ENCODE results near the gene FAM120A. TPM values are rescaled to one million over a fixed set of nuclear protein-coding genes. Genes with fewer than 3 reads are reported as not detected.

The FAM120A gene
- total RNA-seq, 1 experiment from 2014 or later: 53.3 TPM

DNA sequence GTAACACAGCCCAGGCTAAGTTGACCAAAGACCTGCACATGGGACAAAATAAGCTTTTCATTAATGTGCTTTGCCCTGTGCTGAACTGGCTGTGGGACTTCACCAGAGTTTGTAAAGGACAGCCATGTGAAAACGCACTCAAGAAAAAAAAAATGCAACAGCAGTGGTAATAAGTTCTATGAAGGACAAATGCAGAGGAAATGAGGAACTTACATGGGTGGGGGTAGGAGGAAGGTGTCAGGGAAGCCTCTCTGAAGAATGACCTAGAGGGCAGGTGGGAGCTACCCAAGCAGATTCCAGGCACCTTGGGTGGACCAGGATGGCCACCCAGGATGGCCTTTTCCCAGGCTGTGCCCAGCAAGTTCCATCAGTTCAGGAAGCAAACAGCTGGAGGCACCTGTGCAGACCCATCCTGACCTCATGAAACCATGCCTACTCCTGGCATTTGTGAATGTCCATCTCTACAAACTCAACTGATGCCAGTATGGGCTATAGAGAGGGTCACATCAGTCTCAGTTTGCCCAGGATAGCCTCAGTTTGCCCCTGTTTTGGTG, 118.2 kb downstream of the FAM120A start:
- CTCF ChIA-PET: interaction anchor here (1.2 to 1.6 kb wide), 2 partner anchors 23 to 263 kb away, joined by 3 to 4 read pairs; no protein-coding TSS in a partner anchor
- TF ChIP-seq GABPB1 (CRISPR knock-in tag; IDR thresholded peaks at IDR 0.05): no peak
- no peak for TF ChIP-seq SOX15 (CRISPR knock-in tag; IDR thresholded peaks at IDR 0.05)
- no peak for TF ChIP-seq TP53 (CRISPR knock-in tag; IDR thresholded peaks at IDR 0.05)
- TF ChIP-seq ZNF423 (CRISPR knock-in tag; IDR thresholded peaks at IDR 0.05): no peak
- TF ChIP-seq MLX (CRISPR knock-in tag; IDR thresholded peaks at IDR 0.05): no peak
- no peak for TF ChIP-seq KAT7 (CRISPR knock-in tag; IDR thresholded peaks at IDR 0.05; ENCODE audit: borderline replicate concordance)
- no peak for TF ChIP-seq IRF2 (CRISPR knock-in tag; IDR thresholded peaks at IDR 0.05; ENCODE audit: borderline replicate concordance, low read depth)
- no peak for TF ChIP-seq EMX1 (CRISPR knock-in tag; IDR thresholded peaks at IDR 0.05)
- no peak for TF ChIP-seq MYBL2 (CRISPR knock-in tag; IDR thresholded peaks at IDR 0.05)
- Mint-ChIP-seq H3K27ac (no peak overlapping the region), H3K36me3 (peaks cover 16% of the 10 kb centered on the region), H3K4me1 (peaks cover 15% of the 10 kb centered on the region), H3K9me3 (peaks cover 13% of the 10 kb centered on the region), H3K4me3 (no peak overlapping the region), H3K27me3 (ENCODE audit: low read depth) (peaks cover 7% of the 10 kb centered on the region)
- ATAC-seq: no peak
- DNase-seq (ENCODE audit: low spot score): no peak
- POLR2A ChIA-PET: no interaction called here

- Mint-ChIP-seq H3K4me3 (no peak overlapping the region), H3K36me3 (peaks cover 8% of the 10 kb centered on the region), H3K4me1 (peaks cover 22% of the 10 kb centered on the region), H3K27me3 (ENCODE audit: low read depth) (peaks cover 15% of the 10 kb centered on the region), H3K9me3 (peaks cover 13% of the 10 kb centered on the region), H3K27ac (no peak overlapping the region)
- DNase-seq (ENCODE audit: low spot score) (no peak), ATAC-seq (no peak)
- CTCF ChIA-PET: no interaction called here
- POLR2A ChIA-PET: interaction anchor here (1.0 kb wide), 1 partner anchor 20 kb away, joined by 3 read pairs; no protein-coding TSS in a partner anchor
- TF ChIP-seq MXD4 (CRISPR knock-in tag; IDR thresholded peaks at IDR 0.05; ENCODE audit: borderline replicate concordance): no peak
- TF ChIP-seq SMAD4 (CRISPR knock-in tag; IDR thresholded peaks at IDR 0.05): no peak
- no peak for TF ChIP-seq ZNF138 (CRISPR knock-in tag; conservative IDR thresholded peaks at IDR 0.05)
- no peak for TF ChIP-seq ATF2 (CRISPR knock-in tag; IDR thresholded peaks at IDR 0.05; ENCODE audit: borderline replicate concordance, low read depth)
- TF ChIP-seq NR1H2 (CRISPR knock-in tag; IDR thresholded peaks at IDR 0.05): no peak
These were observed 120.7 kb downstream of the FAM120A start for GRCh38 chr9:93572221-93572620.

GRCh38 chr9:93572636-93573515, 121.4 kb downstream of the FAM120A start:
- Mint-ChIP-seq H3K36me3 (peaks cover 8% of the 10 kb centered on the region), H3K4me3 (no peak overlapping the region), H3K27me3 (ENCODE audit: low read depth) (peaks cover 19% of the 10 kb centered on the region), H3K4me1 (peaks cover 22% of the 10 kb centered on the region), H3K27ac (no peak overlapping the region), H3K9me3 (peaks cover 13% of the 10 kb centered on the region)
- POLR2A ChIA-PET: interaction anchor here (1.0 kb wide), 1 partner anchor 19 kb away, joined by 3 read pairs; no protein-coding TSS in a partner anchor
- ATAC-seq (no peak), DNase-seq (ENCODE audit: low spot score) (no peak)
- CTCF ChIA-PET: no interaction called here
- TF ChIP-seq, protein P1, sequence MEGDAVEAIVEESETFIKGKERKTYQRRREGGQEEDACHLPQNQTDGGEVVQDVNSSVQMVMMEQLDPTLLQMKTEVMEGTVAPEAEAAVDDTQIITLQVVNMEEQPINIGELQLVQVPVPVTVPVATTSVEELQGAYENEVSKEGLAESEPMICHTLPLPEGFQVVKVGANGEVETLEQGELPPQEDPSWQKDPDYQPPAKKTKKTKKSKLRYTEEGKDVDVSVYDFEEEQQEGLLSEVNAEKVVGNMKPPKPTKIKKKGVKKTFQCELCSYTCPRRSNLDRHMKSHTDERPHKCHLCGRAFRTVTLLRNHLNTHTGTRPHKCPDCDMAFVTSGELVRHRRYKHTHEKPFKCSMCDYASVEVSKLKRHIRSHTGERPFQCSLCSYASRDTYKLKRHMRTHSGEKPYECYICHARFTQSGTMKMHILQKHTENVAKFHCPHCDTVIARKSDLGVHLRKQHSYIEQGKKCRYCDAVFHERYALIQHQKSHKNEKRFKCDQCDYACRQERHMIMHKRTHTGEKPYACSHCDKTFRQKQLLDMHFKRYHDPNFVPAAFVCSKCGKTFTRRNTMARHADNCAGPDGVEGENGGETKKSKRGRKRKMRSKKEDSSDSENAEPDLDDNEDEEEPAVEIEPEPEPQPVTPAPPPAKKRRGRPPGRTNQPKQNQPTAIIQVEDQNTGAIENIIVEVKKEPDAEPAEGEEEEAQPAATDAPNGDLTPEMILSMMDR (IDR thresholded peaks at IDR 0.05): no peak
- TF ChIP-seq, protein P2, sequence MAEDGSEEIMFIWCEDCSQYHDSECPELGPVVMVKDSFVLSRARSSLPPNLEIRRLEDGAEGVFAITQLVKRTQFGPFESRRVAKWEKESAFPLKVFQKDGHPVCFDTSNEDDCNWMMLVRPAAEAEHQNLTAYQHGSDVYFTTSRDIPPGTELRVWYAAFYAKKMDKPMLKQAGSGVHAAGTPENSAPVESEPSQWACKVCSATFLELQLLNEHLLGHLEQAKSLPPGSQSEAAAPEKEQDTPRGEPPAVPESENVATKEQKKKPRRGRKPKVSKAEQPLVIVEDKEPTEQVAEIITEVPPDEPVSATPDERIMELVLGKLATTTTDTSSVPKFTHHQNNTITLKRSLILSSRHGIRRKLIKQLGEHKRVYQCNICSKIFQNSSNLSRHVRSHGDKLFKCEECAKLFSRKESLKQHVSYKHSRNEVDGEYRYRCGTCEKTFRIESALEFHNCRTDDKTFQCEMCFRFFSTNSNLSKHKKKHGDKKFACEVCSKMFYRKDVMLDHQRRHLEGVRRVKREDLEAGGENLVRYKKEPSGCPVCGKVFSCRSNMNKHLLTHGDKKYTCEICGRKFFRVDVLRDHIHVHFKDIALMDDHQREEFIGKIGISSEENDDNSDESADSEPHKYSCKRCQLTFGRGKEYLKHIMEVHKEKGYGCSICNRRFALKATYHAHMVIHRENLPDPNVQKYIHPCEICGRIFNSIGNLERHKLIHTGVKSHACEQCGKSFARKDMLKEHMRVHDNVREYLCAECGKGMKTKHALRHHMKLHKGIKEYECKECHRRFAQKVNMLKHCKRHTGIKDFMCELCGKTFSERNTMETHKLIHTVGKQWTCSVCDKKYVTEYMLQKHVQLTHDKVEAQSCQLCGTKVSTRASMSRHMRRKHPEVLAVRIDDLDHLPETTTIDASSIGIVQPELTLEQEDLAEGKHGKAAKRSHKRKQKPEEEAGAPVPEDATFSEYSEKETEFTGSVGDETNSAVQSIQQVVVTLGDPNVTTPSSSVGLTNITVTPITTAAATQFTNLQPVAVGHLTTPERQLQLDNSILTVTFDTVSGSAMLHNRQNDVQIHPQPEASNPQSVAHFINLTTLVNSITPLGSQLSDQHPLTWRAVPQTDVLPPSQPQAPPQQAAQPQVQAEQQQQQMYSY (CRISPR knock-in tag; IDR thresholded peaks at IDR 0.05): no peak
- TF ChIP-seq, protein P3, sequence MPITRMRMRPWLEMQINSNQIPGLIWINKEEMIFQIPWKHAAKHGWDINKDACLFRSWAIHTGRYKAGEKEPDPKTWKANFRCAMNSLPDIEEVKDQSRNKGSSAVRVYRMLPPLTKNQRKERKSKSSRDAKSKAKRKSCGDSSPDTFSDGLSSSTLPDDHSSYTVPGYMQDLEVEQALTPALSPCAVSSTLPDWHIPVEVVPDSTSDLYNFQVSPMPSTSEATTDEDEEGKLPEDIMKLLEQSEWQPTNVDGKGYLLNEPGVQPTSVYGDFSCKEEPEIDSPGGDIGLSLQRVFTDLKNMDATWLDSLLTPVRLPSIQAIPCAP (CRISPR knock-in tag; IDR thresholded peaks at IDR 0.05): no peak
- TF ChIP-seq PRRX2 (CRISPR knock-in tag; IDR thresholded peaks at IDR 0.05) (no peak), OVOL2 (CRISPR knock-in tag; IDR thresholded peaks at IDR 0.05; ENCODE audit: borderline replicate concordance) (no peak), FOXJ3 (CRISPR knock-in tag; IDR thresholded peaks at IDR 0.05; ENCODE audit: borderline replicate concordance) (no peak), ETV6 (CRISPR knock-in tag; IDR thresholded peaks at IDR 0.05) (no peak), NFATC4 (CRISPR knock-in tag; IDR thresholded peaks at IDR 0.05) (no peak), ATF2 (CRISPR knock-in tag; IDR thresholded peaks at IDR 0.05; ENCODE audit: borderline replicate concordance, low read depth) (no peak)

All from WTC11 (cell line).